Measurements from ENCODE around the gene UBA3.

Gene UBA3

DNA sequence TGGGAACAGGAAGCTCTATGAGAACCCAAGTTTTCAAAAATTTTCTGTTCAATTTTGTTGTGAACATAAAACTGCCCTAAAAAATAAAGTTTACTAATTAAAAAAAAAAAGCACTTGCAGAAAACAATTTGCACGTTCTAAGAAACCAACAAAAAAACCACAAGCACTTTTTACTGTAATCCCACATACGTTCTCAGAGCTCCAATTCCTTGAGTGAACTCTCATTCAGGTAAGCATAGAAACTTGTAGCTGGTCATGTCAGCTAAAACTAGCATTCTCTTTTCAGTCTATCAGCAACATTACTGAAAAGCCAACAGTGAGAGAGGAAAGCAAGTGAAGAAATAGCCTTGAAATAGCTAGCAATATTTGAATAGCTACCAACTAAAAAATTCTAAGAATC, 16.5 kb downstream of the UBA3 start:
- Histone ChIP-seq H3K4me3 (ENCODE audit: low read length in 2 of 2) (no peak overlapping the region), H3K4me1 (ENCODE audit: control insufficient read depth in 2 of 2, insufficient read depth in 1 of 2, low read depth in 1 of 2, low read length in 2 of 2) (no peaks in the 10 kb centered on the region), H3K4me2 (ENCODE audit: insufficient read depth, low read length, poor library complexity, severe bottlenecking) (no peak overlapping the region), H2BK12ac (ENCODE audit: low read length) (no peak overlapping the region), H2BK120ac (ENCODE audit: low read depth, low read length) (no peak overlapping the region), H3K18ac (ENCODE audit: low read length) (no peak overlapping the region), H3K23ac (ENCODE audit: low read depth, low read length, poor library complexity) (no peak overlapping the region), H3K4ac (ENCODE audit: low read length) (no peak overlapping the region), H3K27me3 (ENCODE audit: control insufficient read depth in 3 of 3, insufficient read depth in 3 of 3, low read depth in 1 of 3, low read length in 3 of 3) (no peaks in the 10 kb centered on the region), H3K14ac (ENCODE audit: low read length) (no peak overlapping the region), H2AK5ac (ENCODE audit: low read depth, low read length) (no peak overlapping the region), H4K91ac (ENCODE audit: low read depth, low read length, poor library complexity) (no peak overlapping the region), H2BK5ac (ENCODE audit: low read length) (no peak overlapping the region), H4K8ac (ENCODE audit: low read depth, low read length) (no peak overlapping the region), H3K27ac (replicated peaks; ENCODE audit: low read length) (no peak overlapping the region), H2BK15ac (ENCODE audit: low read length) (no peak overlapping the region), H3K9ac (ENCODE audit: low read depth, low read length, poor library complexity) (no peak overlapping the region), H2AFZ (ENCODE audit: low read length) (no peak overlapping the region), H3K79me1 (ENCODE audit: low read depth, low read length) (no peaks in the 10 kb centered on the region), H3K36me3 (replicated peaks in 1 of 2; ENCODE audit: control insufficient read depth in 2 of 2, insufficient read depth in 2 of 2, low read length in 2 of 2) (peaks cover 13 to 93% of the 10 kb centered on the region in 2 donors), H3K9me3 (replicated peaks in 1 of 2; ENCODE audit: control insufficient read depth in 2 of 2, insufficient read depth in 1 of 2, low read depth in 1 of 2, low read length in 2 of 2) (peaks cover 0 to 15% of the 10 kb centered on the region in 2 donors)
- no peak for DNase-seq (ENCODE audit: low spot score)
- no CpG with 5 or more reads among the region's 2 CpGs for WGBS, 2 donors (ENCODE audit: extremely low coverage in 2 of 2, insufficient read length in 2 of 2, insufficient replicate concordance in 1 of 2)

DNA sequence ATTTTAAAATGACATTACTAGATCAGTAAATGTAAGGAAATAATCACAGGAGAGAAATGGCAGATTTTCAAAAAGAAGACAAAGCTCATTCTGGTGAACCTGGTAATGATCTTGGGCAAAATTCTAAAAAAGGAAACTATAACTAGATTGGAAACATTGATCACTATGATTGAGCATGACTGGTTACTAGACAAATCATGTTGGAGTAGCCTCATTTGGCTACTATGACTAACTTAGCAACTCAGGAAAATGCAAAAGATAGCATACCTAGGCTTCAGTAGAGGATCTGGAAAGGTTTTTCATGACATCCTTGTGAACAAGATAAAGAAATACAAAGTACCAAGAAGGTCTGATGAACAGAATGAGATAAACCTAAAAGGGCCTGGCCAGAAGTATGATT, 20.5 kb downstream of the UBA3 start:
- H2BK5ac ChIP-seq (ENCODE audit: low read length): no peak overlapping the region
- no peak overlapping the region for H3K4me2 ChIP-seq (ENCODE audit: insufficient read depth, low read length, poor library complexity, severe bottlenecking)

DNA sequence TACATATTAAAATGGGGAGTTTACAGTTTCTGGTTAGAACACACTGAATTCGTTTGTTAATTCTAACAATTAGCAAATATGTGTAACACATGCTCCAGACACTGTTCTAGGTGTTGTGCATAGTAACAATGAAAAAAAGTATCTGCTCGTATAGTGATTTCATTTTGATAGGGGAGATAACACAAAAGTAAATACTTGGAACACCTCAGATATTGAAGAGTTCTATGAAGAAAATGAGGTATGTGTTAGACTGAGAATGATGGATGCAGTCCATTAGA, 21.3 kb downstream of the UBA3 start:
- Histone ChIP-seq H4K8ac (ENCODE audit: low read depth, low read length) (no peak overlapping the region), H3K4me1 (ENCODE audit: control insufficient read depth in 2 of 2, insufficient read depth in 1 of 2, low read depth in 1 of 2, low read length in 2 of 2) (no peaks in the 10 kb centered on the region), H3K23ac (ENCODE audit: low read depth, low read length, poor library complexity) (no peak overlapping the region), H2BK120ac (ENCODE audit: low read depth, low read length) (no peak overlapping the region), H3K4me2 (ENCODE audit: insufficient read depth, low read length, poor library complexity, severe bottlenecking) (no peak overlapping the region), H3K36me3 (replicated peaks in 1 of 2; ENCODE audit: control insufficient read depth in 2 of 2, insufficient read depth in 2 of 2, low read length in 2 of 2) (peaks cover 12 to 97% of the 10 kb centered on the region in 2 donors), H2BK12ac (ENCODE audit: low read length) (no peak overlapping the region), H2AK5ac (ENCODE audit: low read depth, low read length) (no peak overlapping the region), H2BK5ac (ENCODE audit: low read length) (no peak overlapping the region), H2AFZ (ENCODE audit: low read length) (no peak overlapping the region), H3K18ac (ENCODE audit: low read length) (no peak overlapping the region), H3K14ac (ENCODE audit: low read length) (no peak overlapping the region), H3K9me3 (replicated peaks in 1 of 2; ENCODE audit: control insufficient read depth in 2 of 2, insufficient read depth in 1 of 2, low read depth in 1 of 2, low read length in 2 of 2) (peaks cover 0 to 15% of the 10 kb centered on the region in 2 donors), H3K79me1 (ENCODE audit: low read depth, low read length) (no peaks in the 10 kb centered on the region), H4K91ac (ENCODE audit: low read depth, low read length, poor library complexity) (no peak overlapping the region), H3K27me3 (ENCODE audit: control insufficient read depth in 3 of 3, insufficient read depth in 3 of 3, low read depth in 1 of 3, low read length in 3 of 3) (no peaks in the 10 kb centered on the region), H3K4ac (ENCODE audit: low read length) (no peak overlapping the region), H2BK15ac (ENCODE audit: low read length) (no peak overlapping the region), H3K9ac (ENCODE audit: low read depth, low read length, poor library complexity) (no peak overlapping the region), H3K4me3 (ENCODE audit: low read length in 2 of 2) (no peak overlapping the region), H3K27ac (replicated peaks; ENCODE audit: low read length) (no peak overlapping the region)
- no peak for DNase-seq (ENCODE audit: low spot score)
- WGBS, 2 donors (ENCODE audit: extremely low coverage in 2 of 2, insufficient read length in 2 of 2, insufficient replicate concordance in 1 of 2): no CpG with 5 or more reads among the region's 2 CpGs

More for the DNA sequence above, 20.5 kb downstream of the UBA3 start:
- Histone ChIP-seq H3K23ac (ENCODE audit: low read depth, low read length, poor library complexity) (no peak overlapping the region), H3K18ac (ENCODE audit: low read length) (no peak overlapping the region), H3K4me1 (ENCODE audit: control insufficient read depth in 2 of 2, insufficient read depth in 1 of 2, low read depth in 1 of 2, low read length in 2 of 2) (no peaks in the 10 kb centered on the region), H4K8ac (ENCODE audit: low read depth, low read length) (no peak overlapping the region), H3K14ac (ENCODE audit: low read length) (no peak overlapping the region), H3K9ac (ENCODE audit: low read depth, low read length, poor library complexity) (no peak overlapping the region), H3K9me3 (replicated peaks in 1 of 2; ENCODE audit: control insufficient read depth in 2 of 2, insufficient read depth in 1 of 2, low read depth in 1 of 2, low read length in 2 of 2) (peaks cover 0 to 15% of the 10 kb centered on the region in 2 donors), H3K27ac (replicated peaks; ENCODE audit: low read length) (no peak overlapping the region), H3K4ac (ENCODE audit: low read length) (no peak overlapping the region), H2AFZ (ENCODE audit: low read length) (no peak overlapping the region), H3K36me3 (replicated peaks in 1 of 2; ENCODE audit: control insufficient read depth in 2 of 2, insufficient read depth in 2 of 2, low read length in 2 of 2) (peaks cover 12 to 98% of the 10 kb centered on the region in 2 donors), H4K91ac (ENCODE audit: low read depth, low read length, poor library complexity) (no peak overlapping the region), H2BK120ac (ENCODE audit: low read depth, low read length) (no peak overlapping the region), H3K79me1 (ENCODE audit: low read depth, low read length) (no peaks in the 10 kb centered on the region), H3K27me3 (ENCODE audit: control insufficient read depth in 3 of 3, insufficient read depth in 3 of 3, low read depth in 1 of 3, low read length in 3 of 3) (no peaks in the 10 kb centered on the region), H2AK5ac (ENCODE audit: low read depth, low read length) (no peak overlapping the region), H2BK12ac (ENCODE audit: low read length) (no peak overlapping the region), H3K4me3 (ENCODE audit: low read length in 2 of 2) (no peak overlapping the region), H2BK15ac (ENCODE audit: low read length) (no peak overlapping the region)
- DNase-seq (ENCODE audit: low spot score): no peak

GRCh38 chr3:69058180-69058946, 21.8 kb downstream of the UBA3 start:
- Histone ChIP-seq H2AK5ac (ENCODE audit: low read depth, low read length) (no peak overlapping the region), H3K4ac (ENCODE audit: low read length) (no peak overlapping the region), H3K9me3 (replicated peaks in 1 of 2; ENCODE audit: control insufficient read depth in 2 of 2, insufficient read depth in 1 of 2, low read depth in 1 of 2, low read length in 2 of 2) (peaks cover 0 to 15% of the 10 kb centered on the region in 2 donors), H3K14ac (ENCODE audit: low read length) (no peak overlapping the region), H2BK5ac (ENCODE audit: low read length) (no peak overlapping the region), H3K4me2 (ENCODE audit: insufficient read depth, low read length, poor library complexity, severe bottlenecking) (no peak overlapping the region), H3K9ac (ENCODE audit: low read depth, low read length, poor library complexity) (no peak overlapping the region), H3K27me3 (ENCODE audit: control insufficient read depth in 3 of 3, insufficient read depth in 3 of 3, low read depth in 1 of 3, low read length in 3 of 3) (no peaks in the 10 kb centered on the region), H2AFZ (ENCODE audit: low read length) (no peak overlapping the region), H3K36me3 (replicated peaks in 1 of 2; ENCODE audit: control insufficient read depth in 2 of 2, insufficient read depth in 2 of 2, low read length in 2 of 2) (peaks cover 12 to 97% of the 10 kb centered on the region in 2 donors), H3K27ac (replicated peaks; ENCODE audit: low read length) (no peak overlapping the region), H4K8ac (ENCODE audit: low read depth, low read length) (no peak overlapping the region), H3K23ac (ENCODE audit: low read depth, low read length, poor library complexity) (no peak overlapping the region), H3K4me1 (ENCODE audit: control insufficient read depth in 2 of 2, insufficient read depth in 1 of 2, low read depth in 1 of 2, low read length in 2 of 2) (no peaks in the 10 kb centered on the region), H3K79me1 (ENCODE audit: low read depth, low read length) (no peaks in the 10 kb centered on the region), H3K18ac (ENCODE audit: low read length) (no peak overlapping the region), H2BK15ac (ENCODE audit: low read length) (no peak overlapping the region), H2BK120ac (ENCODE audit: low read depth, low read length) (no peak overlapping the region), H4K91ac (ENCODE audit: low read depth, low read length, poor library complexity) (no peak overlapping the region), H2BK12ac (ENCODE audit: low read length) (no peak overlapping the region), H3K4me3 (ENCODE audit: low read length in 2 of 2) (no peak overlapping the region)
- DNase-seq (ENCODE audit: low spot score): no peak
- no CpG with 5 or more reads among the region's 3 CpGs for WGBS, 2 donors (ENCODE audit: extremely low coverage in 2 of 2, insufficient read length in 2 of 2, insufficient replicate concordance in 1 of 2)

Data from neuronal stem cell (in vitro differentiated cells).